K562 (cell line): ENCODE measurements around the gene LRP1B. TPM values are rescaled to one million over a fixed set of nuclear protein-coding genes. Genes with fewer than 3 reads are reported as not detected.

ENCODE experiments used
- ATAC-seq: fragments of 200-7000 bp; cut with Tn5 transposase; 3 replicates; pipeline ENCODE4 v1.9.1; 2020; ENCODE audit warnings: moderate library complexity
- BruUV-seq: library from RNA; stranded (reverse); fragments of 400-500 nt; replicated peaks from 2 replicates; lab custom pipeline; 2021; lab: Mats Ljungman, UMichigan
- CTCF ChIA-PET: fragments of 300-600 bp; formaldehyde crosslinking; extraction: SDS; loops from one replicate; lab custom pipeline; 2021; ENCODE audit warnings: low intra/inter-chr PET ratio; lab: Yijun Ruan, JAX
- POLR2A ChIA-PET: fragments of 300-600, 350-650 bp; sonication (Branson Sonifier 250); formaldehyde crosslinking; extraction: SDS; loops from one replicate; lab custom pipeline; 2021; ENCODE audit warnings: antibody characterized with exemption, inconsistent platforms; lab: Yijun Ruan, JAX
- DNase-seq, 4 experiments: peaks; one replicate each; pipeline versions ENCODE4 v3.0.0 to v3.0.0-alpha.2; 2011 to 2018; ENCODE audit warnings: low spot score in 3 of 4, mixed read lengths in 3 of 4; ENCODE audit errors: extremely low read depth in 1 of 4
- FAIRE-seq: peaks from 2 replicates; lab custom pipeline; 2011; peaks lifted over from hg19 to GRCh38; lab: Jason Lieb, UNC
- H2AFZ ChIP-seq: 2 replicates; pipeline ENCODE4 v1.6.0; 2011; ENCODE audit warnings: low read depth, low read length, control low read depth, inconsistent platforms
- H3K27ac ChIP-seq: fragments of 200-600 bp; 3 replicates; pipeline ENCODE4 v1.8.0; 2011; ENCODE audit warnings: low read depth, mild to moderate bottlenecking, control low read depth, inconsistent platforms, low read length, moderate library complexity, mixed read lengths; ENCODE audit errors: extremely low read depth
- H3K27me3 ChIP-seq, 2 experiments: fragments of 300-600 bp in 1 of 2; 2 replicates in 1 of 2; 3 replicates in 1 of 2; pipeline versions ENCODE4 v1.6.0 to v1.8.0; 2011; ENCODE audit warnings: inconsistent platforms in 2 of 2, low read length in 2 of 2, mild to moderate bottlenecking in 1 of 2, mixed read lengths in 1 of 2, moderate library complexity in 1 of 2; ENCODE audit not compliant: control insufficient read depth in 2 of 2, insufficient read depth in 2 of 2
- H3K36me3 ChIP-seq: fragments of 300-600 bp; 3 replicates; pipeline ENCODE4 v1.8.0; 2011; ENCODE audit warnings: mild to moderate bottlenecking, low read length, inconsistent platforms; ENCODE audit not compliant: control insufficient read depth, insufficient read depth
- H3K4me1 ChIP-seq, 2 experiments: fragments of 200-600 bp in 1 of 2; replicated peaks in 1 of 2; 2 replicates in 1 of 2; 3 replicates in 1 of 2; pipeline versions ENCODE4 v1.5.1 to v1.8.0; 2011; ENCODE audit warnings: inconsistent platforms in 2 of 2, low read length in 2 of 2, mild to moderate bottlenecking in 1 of 2, mixed read lengths in 1 of 2, moderate library complexity in 1 of 2; ENCODE audit not compliant: control insufficient read depth in 2 of 2, insufficient read depth in 2 of 2
- H3K4me2 ChIP-seq: 2 replicates; pipeline ENCODE4 v1.6.1; 2011; ENCODE audit warnings: low read length, control low read depth, inconsistent platforms, mixed read lengths; ENCODE audit not compliant: insufficient read depth
- H3K4me3 ChIP-seq: fragments of 200-600 bp; sonication (generic), shearing (Covaris generic); 2 replicates; pipeline ENCODE4 v1.5.1; 2016; ENCODE audit warnings: control low read depth, inconsistent platforms
- H3K79me2 ChIP-seq: fragments of 200-600 bp; 3 replicates; pipeline ENCODE4 v1.8.0; 2011; ENCODE audit warnings: low read length, inconsistent platforms; ENCODE audit not compliant: control insufficient read depth, insufficient read depth
- H3K9ac ChIP-seq, 2 experiments: 2 replicates each; pipeline versions ENCODE4 v1.6.0 to v1.6.1; 2011; ENCODE audit warnings: low read depth in 2 of 2, low read length in 2 of 2, control low read depth in 1 of 2, inconsistent platforms in 1 of 2, mild to moderate bottlenecking in 1 of 2, mixed read lengths in 1 of 2; ENCODE audit not compliant: insufficient read depth in 1 of 2
- H3K9me1 ChIP-seq: one replicate; pipeline ENCODE4 v1.6.0; 2011; ENCODE audit warnings: inconsistent platforms, mild to moderate bottlenecking, low read length, moderate library complexity; ENCODE audit not compliant: control insufficient read depth, insufficient read depth
- H3K9me3 ChIP-seq: replicated peaks from 2 replicates; pipeline ENCODE4 v1.5.1; 2011; ENCODE audit warnings: low read depth, low read length, inconsistent platforms; ENCODE audit not compliant: control insufficient read depth, insufficient read depth
- H4K20me1 ChIP-seq: replicated peaks from 2 replicates; pipeline ENCODE4 v1.6.1; 2011; ENCODE audit warnings: low read length, inconsistent platforms, mixed read lengths; ENCODE audit not compliant: control insufficient read depth, insufficient read depth
- CREB3L1 ChIP-seq: fragments of 450-650 bp; IDR thresholded peaks from 2 replicates; pipeline ENCODE4 v1.6.1; 2014; ENCODE audit warnings: low read depth, mild to moderate bottlenecking, moderate library complexity, borderline replicate concordance
- FOXJ2 ChIP-seq: fragments of 200-800 bp; sonication (Bioruptor generic); IDR thresholded peaks from 2 replicates; pipeline ENCODE4 v1.6.1; 2016; ENCODE audit warnings: missing genetic modification characterization, missing compliant biosample characterization
- KDM5B ChIP-seq: fragments of 200-600 bp; sonication (generic); IDR thresholded peaks from 2 replicates; pipeline ENCODE4 v1.6.1; 2012; ENCODE audit warnings: low read depth, mild to moderate bottlenecking, moderate library complexity, low read length, control low read depth, inconsistent platforms; ENCODE audit not compliant: insufficient replicate concordance
- MXD1 ChIP-seq: fragments of 250-450 bp; sonication (Bioruptor Pico); IDR thresholded peaks from 2 replicates; pipeline ENCODE4 v1.8.0; 2021; ENCODE audit warnings: borderline replicate concordance, mild to moderate bottlenecking, moderate library complexity; ENCODE audit not compliant: poor library complexity, severe bottlenecking
- NFE2 ChIP-seq: IDR thresholded peaks from 2 replicates; pipeline ENCODE4 v1.6.1; 2014; ENCODE audit warnings: antibody characterized with exemption, low read depth
- PHF20 ChIP-seq: fragments of 450-650 bp; IDR thresholded peaks from 2 replicates; pipeline ENCODE4 v1.6.1; 2018; ENCODE audit not compliant: partially characterized antibody
- POU5F1 ChIP-seq: fragments of 150-350 bp; IDR thresholded peaks from 2 replicates; pipeline ENCODE4 v1.6.1; 2014; ENCODE audit warnings: borderline replicate concordance, low read length, low read depth, mild to moderate bottlenecking; ENCODE audit not compliant: partially characterized antibody
- SMAD3 ChIP-seq: fragments of 450-650 bp; formaldehyde crosslinking; conservative IDR thresholded peaks from 2 replicates; pipeline ENCODE4 v1.4.0; 2020; ENCODE audit warnings: mild to moderate bottlenecking
- TAL1 ChIP-seq: fragments of 450-650 bp; IDR thresholded peaks from 2 replicates; pipeline ENCODE4 v1.6.1; 2016; ENCODE audit warnings: mild to moderate bottlenecking
- TFAM ChIP-seq: fragments of 250-450 bp; sonication (Bioruptor Pico); conservative IDR thresholded peaks from 2 replicates; pipeline ENCODE4 v1.5.0; 2021; ENCODE audit warnings: mild to moderate bottlenecking, moderate library complexity
- ZBTB2 ChIP-seq: fragments of 450-650 bp; IDR thresholded peaks from 2 replicates; pipeline ENCODE4 v1.6.1; 2016; ENCODE audit warnings: antibody characterized with exemption
- WGBS: fragments of 100-300 bp; shearing (Covaris generic); methylation state at CpG from one replicate; pipeline ENCODE4 v1.1.6; 2016; ENCODE audit warnings: low coverage, mixed read lengths; ENCODE audit not compliant: insufficient coverage; ENCODE audit errors: missing lambda C conversion rate; 5-methylcytosine and 5-hydroxymethylcytosine counted together
- in situ Hi-C: fragments of 300-500 bp; cut with MboI; formaldehyde crosslinking; loops from 4 replicates; pipeline ENCODE4 v1.15.0; 2018; ENCODE audit warnings: inconsistent platforms, mixed read lengths
- intact Hi-C: fragments of 100-400 bp; cut with micrococcal nuclease; formaldehyde crosslinking; loops from 2 replicates; pipeline ENCODE4 v1.14.2; 2022
- polyA plus RNA-seq, 8 experiments: library from polyadenylated mRNA; depleted of rRNA in 4 of 8; stranded (reverse) in 5 of 8; unstranded in 3 of 8; fragments of >200 nt; fragmentation: Nextera tagmentation in 2 of 8; fragmentation: Illumina TruSeq in 1 of 8; extraction: Ambion mirVana in 2 of 8; extraction: Trizol in 1 of 8; gene quantifications; 2 replicates each; pipeline versions ENCODE4 v1.2.1 to v1.2.3, GENCODE V29; 2011 to 2014; ENCODE audit warnings: inconsistent platforms in 1 of 8, missing spikeins in 1 of 8
- total RNA-seq, 7 experiments: library from RNA; depleted of rRNA in 6 of 7; stranded (reverse); fragments of >200 nt in 6 of 7; fragmentation: Illumina TruSeq in 2 of 7; extraction: Trizol in 2 of 7; gene quantifications; 2 replicates each; pipeline versions ENCODE4 v1.2.1 to v1.2.3, GENCODE V29; 2011 to 2021; ENCODE audit warnings: low replicate concordance in 1 of 7

The LRP1B gene
- total and polyA plus RNA-seq, 9 of the 15 experiments (the other 6 are each of a cell fraction or from before 2014, with no cell fraction given): not detected

DNA sequence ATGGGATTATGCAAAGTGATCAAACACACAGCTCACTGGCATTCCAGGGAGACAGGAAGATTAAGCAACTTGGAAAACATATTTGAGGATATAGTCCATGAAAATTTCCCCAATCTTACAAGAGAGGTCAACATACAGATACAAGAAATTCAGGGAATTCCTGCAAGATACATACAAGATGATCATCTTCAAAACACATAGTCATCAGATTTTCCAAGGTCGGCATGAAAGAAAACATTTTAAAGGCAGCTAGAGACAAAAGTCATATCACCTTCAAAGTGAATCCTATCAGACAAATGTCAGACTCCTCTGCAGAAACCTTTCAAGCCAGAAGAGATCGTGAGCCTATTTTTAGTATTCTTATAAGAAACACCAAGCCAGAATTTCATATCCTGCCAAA, 1188.5 kb downstream of the LRP1B start:
- TF ChIP-seq ZBTB2 (no peak), PHF20 (no peak), TAL1 (no peak), TFAM (CRISPR knock-in tag) (no peak), FOXJ2 (tag) (no peak), KDM5B (no peak), POU5F1 (no peak), NFE2 (no peak), SMAD3 (CRISPR knock-in tag) (no peak), MXD1 (CRISPR knock-in tag) (no peak), CREB3L1 (no peak)
- Histone ChIP-seq H3K79me2 (no peaks in the 10 kb centered on the region), H3K27ac (no peak overlapping the region), H3K9me1 (no peaks in the 10 kb centered on the region), H2AFZ (no peak overlapping the region), H3K4me1 (no peaks in the 10 kb centered on the region), H3K9ac (no peak overlapping the region), H3K9me3 (no peaks in the 10 kb centered on the region), H3K4me3 (no peak overlapping the region), H3K27me3 (no peaks in the 10 kb centered on the region), H4K20me1 (no peaks in the 10 kb centered on the region), H3K36me3 (no peaks in the 10 kb centered on the region), H3K4me2 (no peak overlapping the region)
- DNase-seq: no peak
- no peak for FAIRE-seq
- ChIA-PET CTCF (no interaction called here), POLR2A (no interaction called here)
- in situ Hi-C loops: no loop called here
- no TSS peak for BruUV-seq
- intact Hi-C loops: no loop called here
- no peak for ATAC-seq
- WGBS: 4% methylated on average over 2 of the region's 2 CpGs
